HG03139 (cell line): ENCODE measurements around the gene KNOP1.

Experiments used
- ATAC-seq: cut with Tn5 transposase; IDR thresholded peaks from one replicate; pipeline ENCODE4 v1.9.1; 2021; ENCODE audit not compliant: unreplicated experiment

KNOP1 gene

GRCh38 chr16:19708296-19709205 is 9.5 kb downstream of the KNOP1 start:
- ATAC-seq = no peak

- ATAC-seq = no peak
These were observed 10.3 kb downstream of the KNOP1 start for GRCh38 chr16:19707569-19708295.

GRCh38 chr16:19706846-19707245 is 11.2 kb downstream of the KNOP1 start:
- ATAC-seq = no peak

- ATAC-seq = no peak
These were observed 12.2 kb downstream of the KNOP1 start for GRCh38 chr16:19705843-19706242.

- ATAC-seq = no peak
These were observed 12.9 kb downstream of the KNOP1 start for GRCh38 chr16:19705146-19705501.

GRCh38 chr16:19704321-19705145 is 13.5 kb downstream of the KNOP1 start:
- ATAC-seq = no peak

GRCh38 chr16:19703172-19703889 is 14.7 kb downstream of the KNOP1 start:
- no peak for ATAC-seq

GRCh38 chr16:19701091-19701490 is 16.9 kb downstream of the KNOP1 start:
- ATAC-seq = no peak

GRCh38 chr16:19700319-19700781 is 17.7 kb downstream of the KNOP1 start:
- ATAC-seq = no peak

GRCh38 chr16:19699472-19699871 is 18.6 kb downstream of the KNOP1 start:
- ATAC-seq = no peak

- no peak for ATAC-seq
These were observed 19.3 kb downstream of the KNOP1 start for GRCh38 chr16:19698480-19699465.

- no peak for ATAC-seq
These were observed 20.2 kb downstream of the KNOP1 start for GRCh38 chr16:19697756-19698318.

- ATAC-seq = no peak
These were observed 21.1 kb downstream of the KNOP1 start for GRCh38 chr16:19696961-19697360.

GRCh38 chr16:19696328-19696727 is 21.7 kb downstream of the KNOP1 start:
- no peak for ATAC-seq

- ATAC-seq = no peak
These were observed 23.0 kb downstream of the KNOP1 start for GRCh38 chr16:19694989-19695388.

- no peak for ATAC-seq
These were observed 26.8 kb downstream of the KNOP1 start for GRCh38 chr16:19691161-19691711.

- no peak for ATAC-seq
These were observed 27.8 kb downstream of the KNOP1 start for GRCh38 chr16:19690196-19690595.

- ATAC-seq = no peak
These were observed 28.7 kb downstream of the KNOP1 start for GRCh38 chr16:19689342-19689741.
